22Rv1 (cell line): ENCODE data around the gene MYL7.

ENCODE experiments used
- H3K27ac ChIP-seq: fragments of 450-650 bp; 2 replicates; pipeline ENCODE4 v1.5.1; 2017
- ZFX ChIP-seq: fragments of 450-650 bp; IDR thresholded peaks from 2 replicates; pipeline ENCODE4 v1.6.1; 2017; ENCODE audit warnings: antibody characterized with exemption, borderline replicate concordance
- TF ChIP-seq, protein P1 (sequence below): fragments of 450-650 bp; IDR thresholded peaks from 2 replicates; pipeline ENCODE4 v1.5.1; 2017; ENCODE audit warnings: mild to moderate bottlenecking

Gene MYL7

DNA sequence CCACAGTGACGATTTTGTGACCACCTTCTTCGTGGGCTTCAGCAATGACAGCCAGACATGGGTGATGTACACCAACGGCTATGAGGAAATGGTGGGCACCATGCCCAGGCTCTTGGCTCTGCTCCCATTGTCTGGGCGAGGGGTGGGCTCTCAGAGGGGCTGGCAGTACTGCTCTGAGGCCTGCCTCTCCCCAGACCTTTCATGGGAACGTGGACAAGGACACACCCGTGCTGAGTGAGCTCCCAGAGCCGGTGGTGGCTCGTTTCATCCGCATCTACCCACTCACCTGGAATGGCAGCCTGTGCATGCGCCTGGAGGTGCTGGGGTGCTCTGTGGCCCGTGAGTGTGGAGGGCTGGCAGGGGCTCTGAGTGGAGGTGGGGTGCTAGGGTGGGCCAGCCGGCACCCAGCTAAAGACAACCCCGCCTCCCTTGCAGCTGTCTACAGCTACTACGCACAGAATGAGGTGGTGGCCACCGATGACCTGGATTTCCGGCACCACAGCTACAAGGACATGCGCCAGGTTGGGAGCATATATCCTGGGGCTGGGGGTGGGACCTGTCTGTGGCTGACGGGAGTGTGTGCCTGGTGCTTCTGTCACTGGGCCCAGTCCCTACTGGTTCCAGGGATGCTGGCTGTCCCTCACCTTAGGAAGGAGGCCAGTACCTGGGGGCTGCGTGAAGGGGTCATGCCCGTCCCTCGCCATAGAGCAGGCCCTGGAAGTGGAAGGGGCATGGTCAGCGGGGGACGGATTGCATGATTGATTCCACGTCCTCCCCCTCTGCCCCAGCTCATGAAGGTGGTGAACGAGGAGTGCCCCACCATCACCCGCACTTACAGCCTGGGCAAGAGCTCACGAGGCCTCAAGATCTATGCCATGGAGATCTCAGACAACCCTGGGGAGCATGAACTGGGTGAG is 30.2 kb downstream of the MYL7 start:
- TF ChIP-seq, protein P1, sequence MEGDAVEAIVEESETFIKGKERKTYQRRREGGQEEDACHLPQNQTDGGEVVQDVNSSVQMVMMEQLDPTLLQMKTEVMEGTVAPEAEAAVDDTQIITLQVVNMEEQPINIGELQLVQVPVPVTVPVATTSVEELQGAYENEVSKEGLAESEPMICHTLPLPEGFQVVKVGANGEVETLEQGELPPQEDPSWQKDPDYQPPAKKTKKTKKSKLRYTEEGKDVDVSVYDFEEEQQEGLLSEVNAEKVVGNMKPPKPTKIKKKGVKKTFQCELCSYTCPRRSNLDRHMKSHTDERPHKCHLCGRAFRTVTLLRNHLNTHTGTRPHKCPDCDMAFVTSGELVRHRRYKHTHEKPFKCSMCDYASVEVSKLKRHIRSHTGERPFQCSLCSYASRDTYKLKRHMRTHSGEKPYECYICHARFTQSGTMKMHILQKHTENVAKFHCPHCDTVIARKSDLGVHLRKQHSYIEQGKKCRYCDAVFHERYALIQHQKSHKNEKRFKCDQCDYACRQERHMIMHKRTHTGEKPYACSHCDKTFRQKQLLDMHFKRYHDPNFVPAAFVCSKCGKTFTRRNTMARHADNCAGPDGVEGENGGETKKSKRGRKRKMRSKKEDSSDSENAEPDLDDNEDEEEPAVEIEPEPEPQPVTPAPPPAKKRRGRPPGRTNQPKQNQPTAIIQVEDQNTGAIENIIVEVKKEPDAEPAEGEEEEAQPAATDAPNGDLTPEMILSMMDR = no peak
- no peak for TF ChIP-seq ZFX
- H3K27ac ChIP-seq = no peak overlapping the region

DNA sequence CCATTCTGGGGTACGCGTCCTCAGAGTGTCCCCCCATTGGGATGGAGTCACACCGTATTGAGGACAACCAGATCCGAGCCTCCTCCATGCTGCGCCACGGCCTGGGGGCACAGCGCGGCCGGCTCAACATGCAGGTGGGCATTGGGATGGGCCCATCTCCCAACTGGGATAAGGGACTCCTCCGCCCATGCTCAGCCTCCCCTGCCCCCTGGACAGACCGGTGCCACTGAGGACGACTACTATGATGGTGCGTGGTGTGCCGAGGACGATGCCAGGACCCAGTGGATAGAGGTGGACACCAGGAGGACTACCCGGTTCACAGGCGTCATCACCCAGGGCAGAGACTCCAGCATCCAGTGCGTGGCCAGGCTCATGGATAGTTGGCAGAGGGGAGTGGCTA is 31.1 kb downstream of the MYL7 start:
- H3K27ac ChIP-seq = no peak overlapping the region
- TF ChIP-seq, protein P1 = no peak
- TF ChIP-seq ZFX = no peak

DNA sequence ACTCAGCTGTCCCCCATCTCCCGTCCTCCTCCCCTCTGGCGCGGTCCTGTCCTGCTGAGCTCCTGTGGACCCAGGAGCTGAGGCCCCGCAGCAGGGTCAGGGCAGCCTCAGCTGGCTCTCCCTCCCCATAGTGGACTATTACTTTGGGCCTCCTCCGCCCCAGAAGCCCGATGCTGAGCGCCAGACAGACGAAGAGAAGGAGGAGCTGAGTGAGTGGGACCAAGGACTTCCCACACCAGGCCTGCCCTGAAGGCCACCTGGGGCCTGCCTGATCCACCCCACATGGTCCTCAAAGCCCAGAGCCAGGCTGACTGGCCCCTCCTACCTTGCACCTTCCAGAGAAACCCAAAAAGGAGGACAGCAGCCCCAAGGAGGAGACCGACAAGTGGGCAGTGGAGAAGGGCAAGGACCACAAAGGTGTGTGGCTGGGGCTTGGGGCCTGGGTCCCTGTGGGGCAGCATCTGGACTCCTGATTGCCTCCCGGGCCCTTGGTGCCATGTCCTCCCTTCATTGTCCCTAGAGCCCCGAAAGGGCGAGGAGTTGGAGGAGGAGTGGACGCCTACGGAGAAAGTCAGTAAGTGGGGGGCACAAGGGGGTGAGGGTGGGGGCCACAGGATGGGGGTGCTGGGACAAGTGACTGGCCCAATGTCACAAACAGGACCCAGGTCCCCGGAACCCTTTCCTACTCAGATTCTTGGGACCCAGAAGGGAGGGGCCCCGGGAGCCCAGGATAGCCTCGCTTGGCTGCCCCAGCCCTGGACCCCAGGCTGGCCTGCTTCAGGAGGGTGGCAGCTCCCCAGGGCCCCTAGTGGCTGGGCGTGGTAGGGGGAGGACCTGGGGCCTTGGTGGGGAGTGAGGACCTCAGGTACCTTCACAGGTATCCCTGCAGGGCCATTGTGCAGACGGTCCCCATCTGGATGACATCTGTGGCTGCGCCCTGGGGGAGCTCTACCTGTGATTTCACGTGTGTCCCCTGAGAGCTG is 32.1 kb downstream of the MYL7 start:
- no peak overlapping the region for H3K27ac ChIP-seq
- no peak for TF ChIP-seq ZFX
- TF ChIP-seq, protein P1 = 0 out of 2 replicates have a peak, but pooled peaks have one; percentile 5

DNA sequence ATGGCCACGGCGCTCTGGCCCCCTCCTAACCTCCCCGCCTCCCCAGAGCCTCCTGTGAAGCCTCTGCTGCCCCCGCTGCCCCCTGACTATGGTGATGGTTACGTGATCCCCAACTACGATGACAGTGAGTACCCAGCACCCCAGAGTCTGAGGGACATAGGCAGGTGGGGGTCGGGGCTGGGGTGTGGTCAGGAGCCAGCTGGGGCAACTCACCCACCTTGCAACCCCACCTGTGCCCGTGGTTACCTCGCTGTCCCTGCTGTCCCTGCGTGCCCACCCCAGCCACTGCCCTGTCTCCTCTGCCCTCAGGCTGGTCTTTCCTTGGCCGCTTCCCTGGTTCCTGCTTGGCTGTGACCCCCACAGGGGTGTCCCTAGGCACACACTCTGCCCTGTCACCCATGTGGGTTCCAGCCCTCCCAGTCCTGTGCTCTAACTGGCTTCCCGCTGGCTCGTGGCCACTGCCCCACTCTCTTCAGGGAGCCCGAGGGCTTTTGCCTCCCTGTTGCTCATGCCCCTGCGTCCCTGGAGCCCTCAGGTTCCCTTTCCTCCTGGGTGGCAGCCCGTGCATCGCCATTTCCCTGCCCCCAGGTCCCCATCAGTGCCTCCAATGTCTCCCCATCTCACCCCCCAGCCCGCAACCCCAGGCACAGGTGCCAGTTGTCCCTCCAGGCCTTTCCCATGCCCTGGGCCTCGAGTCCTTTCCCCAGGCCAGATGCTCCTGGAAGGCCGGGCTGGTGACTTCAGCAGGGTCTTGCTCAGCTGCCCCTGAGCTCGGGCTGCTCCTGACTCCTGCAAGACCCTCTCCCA is 33.0 kb downstream of the MYL7 start:
- TF ChIP-seq ZFX = no peak
- TF ChIP-seq, protein P1 = no peak
- H3K27ac ChIP-seq = no peak overlapping the region

DNA sequence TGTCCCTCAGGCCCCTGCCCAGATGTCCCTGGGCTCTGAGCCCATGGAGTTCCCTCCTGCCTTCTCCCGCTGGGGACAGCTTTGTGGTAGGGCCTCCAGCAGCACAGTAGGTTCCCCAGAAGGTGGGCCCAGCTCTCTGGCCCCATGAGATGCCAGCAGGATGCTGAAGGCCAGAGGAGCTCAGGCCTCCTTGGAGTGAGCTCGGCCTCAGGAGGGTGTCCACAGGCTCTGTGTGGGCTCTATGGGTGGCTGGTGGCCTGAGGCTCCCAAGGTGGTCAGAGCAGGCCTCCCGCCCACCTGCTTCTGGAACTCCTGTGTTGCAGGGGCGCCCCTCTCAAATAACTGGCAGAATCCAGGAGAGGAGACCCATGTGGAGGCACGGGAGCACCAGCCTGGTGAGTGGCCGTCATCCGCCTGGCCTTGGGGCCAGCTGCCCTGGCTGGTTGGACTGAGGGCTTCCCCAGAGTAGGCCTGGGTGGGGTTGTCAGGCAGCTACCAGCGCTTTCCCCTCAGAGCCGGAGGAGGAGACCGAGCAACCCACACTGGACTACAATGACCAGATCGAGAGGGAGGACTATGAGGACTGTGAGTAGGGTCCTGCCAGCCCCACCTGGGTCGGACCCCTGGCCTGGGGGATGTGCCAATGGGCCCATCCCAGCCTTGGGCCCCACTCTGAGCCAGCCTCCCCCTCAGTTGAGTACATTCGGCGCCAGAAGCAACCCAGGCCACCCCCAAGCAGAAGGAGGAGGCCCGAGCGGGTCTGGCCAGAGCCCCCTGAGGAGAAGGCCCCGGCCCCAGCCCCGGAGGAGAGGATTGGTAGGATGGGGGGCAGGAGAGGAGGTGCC is 33.8 kb downstream of the MYL7 start:
- TF ChIP-seq, protein P1 = no peak
- TF ChIP-seq ZFX = no peak
- H3K27ac ChIP-seq = no peak overlapping the region
